Measurements from ENCODE around the gene KMT2E. TPM values are rescaled to one million over a fixed set of nuclear protein-coding genes. Genes with fewer than 3 reads are reported as not detected.
A peak's percentile ranks its signal among the peaks of the same experiment; 100 is the strongest.

Gene KMT2E
- total RNA-seq, 1 experiment from 2014 or later, result 38.2 TPM

DNA sequence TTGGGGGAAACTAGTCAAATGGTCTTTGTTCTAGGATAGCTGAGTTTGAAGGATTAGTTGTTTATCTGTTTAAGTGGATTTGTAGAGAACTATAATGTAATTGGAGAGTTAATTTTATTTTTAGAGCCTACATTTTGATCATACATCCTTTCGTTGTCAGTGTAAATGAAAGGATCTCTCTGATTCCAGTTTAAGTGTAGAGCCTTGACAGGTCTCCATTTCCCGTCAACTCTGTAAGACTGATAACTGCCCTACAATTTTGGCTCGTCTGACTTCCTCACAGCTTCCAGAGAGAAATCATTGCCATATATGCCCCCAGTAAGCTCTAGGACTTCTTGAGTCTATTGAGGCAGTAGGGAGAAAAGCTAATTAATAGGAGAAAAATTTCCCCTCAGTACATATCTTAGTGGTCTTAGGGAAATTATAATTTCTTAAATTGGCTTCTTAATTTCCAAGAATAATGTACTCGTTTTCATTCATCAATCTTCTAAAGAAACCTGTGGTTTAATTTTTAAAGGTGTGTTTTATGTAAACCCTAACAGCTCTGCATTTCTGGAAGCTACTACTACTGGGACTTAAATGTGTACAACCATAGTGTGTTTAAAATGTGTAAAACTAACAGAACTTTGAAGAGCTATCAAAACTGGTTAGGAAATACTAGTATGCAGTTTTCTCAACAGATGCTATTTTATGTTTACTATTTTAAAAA lies 3.8 kb downstream of the KMT2E start:
- H3K27me3 ChIP-seq (ENCODE audit: insufficient read depth, low read length), result no peaks in the 10 kb centered on the region
- peaks cover 40% of the 10 kb centered on the region; the same call in 1 of the 2 replicates for H3K79me2 ChIP-seq (ENCODE audit: insufficient read depth, low read length)
- Mint-ChIP-seq H3K9me3 (peaks cover 2 to 6% of the 10 kb centered on the region in 2 experiments; a peak in 4 of 5 replicates), H3K27me3 (ENCODE audit: low read depth) (no peaks in the 10 kb centered on the region; the same call in 1 of the 2 replicates), H3K4me3 (peak overlapping the region; percentile 99 to 100; a peak in 4 of 5 replicates), H3K4me1 (peaks cover 30 to 40% of the 10 kb centered on the region in 2 experiments), H3K27ac (peak overlapping the region in 2 of 3 experiments; percentile 5 to 68; a peak in 4 of 7 replicates), H3K36me3 (ENCODE audit: insufficient read depth in 1 of 3, low read depth in 3 of 3) (peaks cover 0 to 29% (median 7%) of the 10 kb centered on the region in 3 experiments; a peak in 6 of 7 replicates)
- H2BK20ac ChIP-seq (ENCODE audit: low read depth, low read length, poor library complexity, severe bottlenecking), result no peak overlapping the region
- no peak overlapping the region for H2BK15ac ChIP-seq (ENCODE audit: low read depth, low read length)
- no peak overlapping the region for H3K56ac ChIP-seq (ENCODE audit: insufficient read length, low read depth, low read length)
- H4K91ac ChIP-seq (ENCODE audit: insufficient read length, low read depth, low read length), result no peak overlapping the region
- no peak overlapping the region for H4K5ac ChIP-seq (ENCODE audit: insufficient read length, low read depth, low read length)
- no peaks in the 10 kb centered on the region for H4K20me1 ChIP-seq (ENCODE audit: control insufficient read depth, insufficient read depth, insufficient read length)
- H3K18ac ChIP-seq (ENCODE audit: insufficient read length, low read depth, low read length), result no peak overlapping the region
- H3K4me2 ChIP-seq (ENCODE audit: insufficient read depth, insufficient read length, low read length), result no peak overlapping the region
- H3K9me3 ChIP-seq (ENCODE audit: control insufficient read depth, low read depth, low read length), result no peaks in the 10 kb centered on the region
- H3K23me2 ChIP-seq (ENCODE audit: insufficient read length, low read depth, low read length, poor library complexity, severe bottlenecking), result peaks cover 4% of the 10 kb centered on the region
- no peak overlapping the region for H3T11ph ChIP-seq (ENCODE audit: low read length)
- H3K23ac ChIP-seq (ENCODE audit: insufficient read length, low read depth, low read length), result no peak overlapping the region
- no peak overlapping the region for H3K14ac ChIP-seq (ENCODE audit: insufficient read depth, low read length)
- no peak overlapping the region for H3K4ac ChIP-seq (ENCODE audit: low read depth, low read length)
- no peak overlapping the region for H2AFZ ChIP-seq (ENCODE audit: low read length)
- H3K27ac ChIP-seq (ENCODE audit: insufficient read length, low read depth, low read length), result no peak overlapping the region
- H2BK12ac ChIP-seq (ENCODE audit: insufficient read length, low read depth, low read length), result no peak overlapping the region
- H2BK5ac ChIP-seq (ENCODE audit: insufficient read length, low read length), result no peak overlapping the region
- TF ChIP-seq, protein P1, sequence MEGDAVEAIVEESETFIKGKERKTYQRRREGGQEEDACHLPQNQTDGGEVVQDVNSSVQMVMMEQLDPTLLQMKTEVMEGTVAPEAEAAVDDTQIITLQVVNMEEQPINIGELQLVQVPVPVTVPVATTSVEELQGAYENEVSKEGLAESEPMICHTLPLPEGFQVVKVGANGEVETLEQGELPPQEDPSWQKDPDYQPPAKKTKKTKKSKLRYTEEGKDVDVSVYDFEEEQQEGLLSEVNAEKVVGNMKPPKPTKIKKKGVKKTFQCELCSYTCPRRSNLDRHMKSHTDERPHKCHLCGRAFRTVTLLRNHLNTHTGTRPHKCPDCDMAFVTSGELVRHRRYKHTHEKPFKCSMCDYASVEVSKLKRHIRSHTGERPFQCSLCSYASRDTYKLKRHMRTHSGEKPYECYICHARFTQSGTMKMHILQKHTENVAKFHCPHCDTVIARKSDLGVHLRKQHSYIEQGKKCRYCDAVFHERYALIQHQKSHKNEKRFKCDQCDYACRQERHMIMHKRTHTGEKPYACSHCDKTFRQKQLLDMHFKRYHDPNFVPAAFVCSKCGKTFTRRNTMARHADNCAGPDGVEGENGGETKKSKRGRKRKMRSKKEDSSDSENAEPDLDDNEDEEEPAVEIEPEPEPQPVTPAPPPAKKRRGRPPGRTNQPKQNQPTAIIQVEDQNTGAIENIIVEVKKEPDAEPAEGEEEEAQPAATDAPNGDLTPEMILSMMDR (conservative IDR thresholded peaks at IDR 0.05), result no peak
- H3K9ac ChIP-seq (ENCODE audit: extremely low read depth, insufficient read length, low read length), result peak overlapping the region; percentile 10
- WGBS (ENCODE audit: extremely low coverage, insufficient read length, low lambda C conversion rate), result no CpG with 5 or more reads among the region's 4 CpGs
- H2BK120ac ChIP-seq (ENCODE audit: low read depth, low read length, poor library complexity, severe bottlenecking), result no peak overlapping the region
- no peak overlapping the region for H4K8ac ChIP-seq (replicated peaks; ENCODE audit: insufficient read length, low read depth, low read length)
- no peak for DNase-seq
- no peaks in the 10 kb centered on the region for H3K4me1 ChIP-seq (ENCODE audit: insufficient read depth, low read length)
- H2AK5ac ChIP-seq (ENCODE audit: insufficient read length, low read length), result no peak overlapping the region
- no peaks in the 10 kb centered on the region for H3K79me1 ChIP-seq (ENCODE audit: insufficient read depth, low read depth, low read length, poor library complexity, severe bottlenecking)
